GM12878 (cell line): ENCODE data around the gene SYCP3.

ENCODE experiments used
- CTCF ChIP-seq, 3 experiments: IDR thresholded peaks in 2 of 3; conservative IDR thresholded peaks in 1 of 3; 2 replicates each; pipeline ENCODE4 v1.5.1; 2011; ENCODE audit warnings: low read depth in 3 of 3, low read length in 3 of 3, mild to moderate bottlenecking in 3 of 3, control low read depth in 2 of 3, moderate library complexity in 2 of 3, inconsistent platforms in 1 of 3, mixed read lengths in 1 of 3; ENCODE audit not compliant: control insufficient read depth in 2 of 3, insufficient read depth in 1 of 3; ENCODE audit errors: extremely low read depth in 1 of 3
- FOXM1 ChIP-seq: IDR thresholded peaks from 2 replicates; pipeline ENCODE4 v1.6.1; 2012; ENCODE audit warnings: low read depth, mild to moderate bottlenecking, inconsistent platforms, low read length, moderate library complexity
- RAD21 ChIP-seq: IDR thresholded peaks from 2 replicates; pipeline ENCODE4 v1.6.1; 2011; ENCODE audit warnings: mild to moderate bottlenecking, low read depth, low read length, moderate library complexity; ENCODE audit not compliant: insufficient read depth
- SP1 ChIP-seq: IDR thresholded peaks from one replicate; pipeline ENCODE4 v1.6.1; 2011; ENCODE audit warnings: low read depth, low read length

GRCh38 chr12:101694297-101694848, 44.9 kb downstream of the SYCP3 start:
- TF ChIP-seq SP1 (no peak), FOXM1 (no peak), RAD21 (no peak), CTCF (IDR thresholded peaks at IDR 0.05 in 2 of 3, conservative IDR thresholded peaks at IDR 0.05 in 1 of 3; ENCODE audit: control insufficient read depth in 2 of 3, extremely low read depth in 1 of 3, insufficient read depth in 1 of 3, low read depth in 3 of 3, low read length in 3 of 3) (no peak)
